Mesodermal cell (in vitro differentiated cells): ENCODE data around the gene ZNF35.
"Not testable (repeated sequence)": the region's sequence is repeated elsewhere in the genome, so short reads cannot be mapped to it uniquely, and the experiment has no call there.

Experiments used
- H3K27ac ChIP-seq: 2 replicates; pipeline ENCODE4 v1.7.0; 2013; ENCODE audit warnings: mild to moderate bottlenecking, low read depth, low read length, moderate library complexity; ENCODE audit not compliant: severe bottlenecking
- H3K36me3 ChIP-seq: 2 replicates; pipeline ENCODE4 v1.7.1; 2013; ENCODE audit warnings: mild to moderate bottlenecking, low read length, moderate library complexity; ENCODE audit not compliant: control insufficient read depth, insufficient read depth
- H3K4me1 ChIP-seq: one replicate; pipeline ENCODE4 v1.7.1; 2013; ENCODE audit warnings: mild to moderate bottlenecking, low read length; ENCODE audit not compliant: insufficient read depth, control insufficient read depth, poor library complexity, severe bottlenecking
- H3K4me3 ChIP-seq: 2 replicates; pipeline ENCODE4 v1.7.0; 2013; ENCODE audit warnings: low read length, control low read depth, mild to moderate bottlenecking; ENCODE audit not compliant: insufficient read depth, poor library complexity, severe bottlenecking; ENCODE audit errors: extremely low read depth
- H3K9me3 ChIP-seq: 2 replicates; pipeline ENCODE4 v1.7.1; 2013; ENCODE audit warnings: mild to moderate bottlenecking, low read length, moderate library complexity; ENCODE audit not compliant: control insufficient read depth
- WGBS, 2 experiments: methylation state at CpG; one replicate each; pipeline ENCODE4 v1.1.5; 2013; ENCODE audit warnings: missing lambda C conversion rate in 2 of 2; ENCODE audit not compliant: insufficient coverage in 2 of 2; 5-methylcytosine and 5-hydroxymethylcytosine counted together

ZNF35 gene

DNA sequence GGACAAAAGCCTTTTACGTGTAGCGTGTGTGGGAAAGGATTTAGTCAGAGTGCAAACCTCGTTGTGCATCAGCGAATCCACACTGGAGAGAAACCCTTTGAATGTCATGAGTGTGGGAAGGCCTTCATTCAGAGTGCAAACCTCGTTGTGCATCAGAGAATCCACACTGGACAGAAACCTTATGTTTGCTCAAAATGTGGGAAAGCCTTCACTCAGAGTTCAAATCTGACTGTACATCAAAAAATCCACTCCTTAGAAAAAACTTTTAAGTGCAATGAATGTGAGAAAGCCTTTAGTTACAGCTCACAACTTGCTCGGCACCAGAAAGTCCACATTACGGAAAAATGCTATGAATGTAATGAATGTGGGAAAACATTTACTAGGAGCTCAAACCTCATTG lies 10.5 kb downstream of the ZNF35 start:
- no peaks in the 10 kb centered on the region for H3K4me1 ChIP-seq
- no peak overlapping the region for H3K4me3 ChIP-seq
- no peak overlapping the region for H3K27ac ChIP-seq
- peaks cover 89% of the 10 kb centered on the region for H3K36me3 ChIP-seq
- 87 to 96% methylated on average over 4 to 5 of the region's 7 CpGs for WGBS, 2 experiments
- H3K9me3 ChIP-seq = peaks cover 4% of the 10 kb centered on the region

DNA sequence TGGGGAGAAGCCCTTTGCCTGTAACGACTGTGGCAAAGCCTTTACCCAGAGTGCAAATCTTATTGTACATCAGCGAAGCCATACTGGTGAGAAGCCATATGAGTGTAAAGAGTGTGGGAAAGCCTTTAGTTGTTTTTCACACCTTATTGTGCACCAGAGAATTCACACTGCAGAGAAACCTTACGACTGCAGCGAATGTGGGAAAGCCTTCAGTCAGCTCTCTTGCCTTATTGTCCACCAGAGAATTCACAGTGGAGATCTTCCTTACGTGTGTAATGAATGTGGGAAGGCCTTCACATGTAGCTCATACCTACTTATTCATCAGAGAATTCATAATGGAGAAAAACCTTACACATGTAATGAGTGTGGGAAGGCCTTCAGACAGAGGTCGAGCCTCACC lies 10.9 kb downstream of the ZNF35 start:
- 88% methylated on average over 2 of the region's 6 CpGs; no CpG with 5 or more reads in 1 of the 2 experiments for WGBS, 2 experiments
- H3K4me3 ChIP-seq = no peak overlapping the region
- peaks cover 85% of the 10 kb centered on the region for H3K36me3 ChIP-seq

DNA sequence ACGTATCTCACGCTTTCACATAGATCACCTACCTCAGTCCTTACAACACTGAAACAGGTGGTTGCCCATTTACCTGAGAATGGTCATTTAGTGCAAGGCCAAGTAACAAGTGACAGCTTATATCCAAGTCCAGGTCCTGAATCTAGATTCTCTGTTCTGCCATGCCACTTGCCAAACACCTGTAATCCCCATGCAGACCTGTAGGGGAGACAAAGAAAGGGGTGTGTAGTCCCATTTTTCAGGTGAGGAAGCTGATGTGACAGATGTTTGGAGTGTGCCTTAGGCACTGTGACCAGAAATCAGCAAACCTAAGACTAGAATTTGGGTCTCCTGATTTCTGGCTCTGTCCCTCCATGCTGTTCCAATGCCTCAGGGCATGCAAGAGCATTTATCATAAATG lies 12.7 kb downstream of the ZNF35 start:
- Histone ChIP-seq H3K36me3 (peaks cover 71% of the 10 kb centered on the region), H3K9me3 (peaks cover 4% of the 10 kb centered on the region), H3K27ac (no peak overlapping the region), H3K4me1 (no peaks in the 10 kb centered on the region), H3K4me3 (no peak overlapping the region)
- 100% methylated on average over 1 of the region's 2 CpGs; no CpG with 5 or more reads in 1 of the 2 experiments for WGBS, 2 experiments

More for the DNA sequence above, 10.9 kb downstream of the ZNF35 start:
- H3K9me3 ChIP-seq = peaks cover 4% of the 10 kb centered on the region
- no peak overlapping the region for H3K27ac ChIP-seq
- H3K4me1 ChIP-seq = no peaks in the 10 kb centered on the region

DNA sequence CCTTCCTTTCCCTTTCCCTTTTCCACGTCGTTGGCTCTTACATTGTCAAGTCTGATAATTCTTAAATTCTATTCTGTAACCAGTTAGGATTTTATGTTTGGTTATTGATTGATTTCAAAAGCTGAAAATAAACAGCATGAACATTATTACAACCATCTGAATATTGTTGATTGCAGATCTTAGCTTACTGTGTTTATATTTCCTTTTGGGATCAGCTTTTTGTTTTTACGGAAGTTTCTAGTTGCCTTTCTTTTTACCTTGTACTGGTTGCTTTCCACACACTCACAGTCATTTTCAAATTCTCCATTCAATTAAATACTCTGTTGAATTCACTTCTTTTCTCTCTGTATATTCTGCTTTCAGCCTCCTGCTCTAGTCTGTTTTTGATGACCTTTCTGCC lies 16.6 kb downstream of the ZNF35 start:
- peaks cover 32% of the 10 kb centered on the region for H3K36me3 ChIP-seq
- no peak overlapping the region for H3K27ac ChIP-seq
- WGBS, 2 experiments = 86 to 100% methylated on average over 1 of the region's 3 CpGs
- no peaks in the 10 kb centered on the region for H3K9me3 ChIP-seq
- no peaks in the 10 kb centered on the region for H3K4me1 ChIP-seq
- no peak overlapping the region for H3K4me3 ChIP-seq

GRCh38 chr3:44666346-44666745 lies 17.8 kb downstream of the ZNF35 start:
- WGBS, 2 experiments = 78 to 100% methylated on average over 1 of the region's 4 CpGs
- H3K9me3 ChIP-seq = no peaks in the 10 kb centered on the region

DNA sequence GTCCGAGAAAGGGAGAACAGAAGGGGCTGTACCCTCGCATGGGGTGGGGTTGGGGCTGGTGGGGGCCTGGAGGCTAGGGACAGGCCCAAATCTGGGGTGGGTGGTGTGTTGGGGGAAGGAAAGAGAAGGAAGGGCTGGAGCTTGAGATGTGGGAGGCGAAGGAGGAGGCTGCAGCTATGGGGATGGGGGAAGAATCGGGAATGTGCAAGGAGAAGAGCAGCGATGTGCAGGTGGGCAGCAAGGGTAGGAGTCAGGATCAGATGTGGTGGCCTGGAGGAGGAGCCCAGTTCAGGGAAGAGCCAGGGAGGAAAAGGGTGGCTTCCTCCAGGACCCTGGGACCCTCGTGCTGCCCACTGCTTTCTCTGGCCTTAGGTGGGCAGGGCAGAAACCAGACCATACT lies 21.2 kb downstream of the ZNF35 start:
- Histone ChIP-seq H3K4me1 (no peaks in the 10 kb centered on the region), H3K36me3 (no peaks in the 10 kb centered on the region), H3K9me3 (no peaks in the 10 kb centered on the region), H3K4me3 (no peak overlapping the region), H3K27ac (no peak overlapping the region)
- 88 to 89% methylated on average over 5 of the region's 6 CpGs for WGBS, 2 experiments

More at GRCh38 chr3:44666346-44666745, 17.8 kb downstream of the ZNF35 start:
- Histone ChIP-seq H3K27ac (no peak overlapping the region), H3K4me1 (no peaks in the 10 kb centered on the region), H3K4me3 (no peak overlapping the region), H3K36me3 (peaks cover 21% of the 10 kb centered on the region)

DNA sequence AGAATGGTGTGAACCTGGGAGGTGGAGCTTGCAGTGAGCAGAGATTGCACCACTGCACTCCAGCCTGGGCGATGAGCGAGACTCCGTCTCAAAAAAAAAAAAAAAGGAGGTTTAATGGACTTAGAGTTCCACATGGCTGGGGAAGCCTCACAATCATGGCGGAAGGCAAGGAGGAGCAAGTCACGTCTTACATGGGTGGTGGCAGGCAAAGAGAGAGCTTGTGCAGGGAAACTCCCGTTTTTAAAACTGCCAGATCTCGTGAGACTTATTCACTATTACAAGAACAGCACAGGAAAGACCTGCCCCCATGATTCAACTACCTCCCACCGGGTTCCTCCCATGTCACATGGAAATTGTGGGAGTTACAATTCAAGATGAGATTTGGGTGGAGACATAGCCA lies 24.9 kb downstream of the ZNF35 start:
- H3K9me3 ChIP-seq, H3K4me1 ChIP-seq, H3K27ac ChIP-seq, H3K4me3 ChIP-seq, H3K36me3 ChIP-seq: not testable (repeated sequence)
- whole genome bisulfite sequencing, 2 experiments = 80 to 97% methylated on average over 4 to 5 of the region's 8 CpGs

DNA sequence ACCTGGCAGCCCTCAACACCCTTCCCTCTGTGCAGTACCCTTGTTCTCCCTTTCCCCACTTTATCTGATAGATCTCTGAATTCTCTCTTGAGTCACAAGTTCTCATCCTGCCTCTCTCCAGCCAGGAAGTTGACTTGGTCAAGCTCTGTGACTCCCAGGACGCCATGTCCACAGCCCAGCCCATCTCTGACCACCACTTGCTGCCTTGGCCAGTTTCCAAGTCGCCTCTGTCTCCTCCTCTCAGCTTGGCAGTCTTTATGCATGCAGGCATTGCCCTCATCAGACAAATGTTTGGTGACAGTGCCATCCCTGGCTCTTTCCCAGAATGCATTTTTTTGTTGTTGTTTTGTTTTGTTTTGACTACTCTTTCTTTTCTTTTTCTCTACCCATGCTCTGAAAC lies 25.7 kb downstream of the ZNF35 start:
- Histone ChIP-seq H3K9me3 (no peaks in the 10 kb centered on the region), H3K4me1 (no peaks in the 10 kb centered on the region), H3K4me3 (no peak overlapping the region), H3K36me3 (no peaks in the 10 kb centered on the region), H3K27ac (no peak overlapping the region)
- 80 to 86% methylated on average over 1 to 2 of the region's 2 CpGs for WGBS, 2 experiments

DNA sequence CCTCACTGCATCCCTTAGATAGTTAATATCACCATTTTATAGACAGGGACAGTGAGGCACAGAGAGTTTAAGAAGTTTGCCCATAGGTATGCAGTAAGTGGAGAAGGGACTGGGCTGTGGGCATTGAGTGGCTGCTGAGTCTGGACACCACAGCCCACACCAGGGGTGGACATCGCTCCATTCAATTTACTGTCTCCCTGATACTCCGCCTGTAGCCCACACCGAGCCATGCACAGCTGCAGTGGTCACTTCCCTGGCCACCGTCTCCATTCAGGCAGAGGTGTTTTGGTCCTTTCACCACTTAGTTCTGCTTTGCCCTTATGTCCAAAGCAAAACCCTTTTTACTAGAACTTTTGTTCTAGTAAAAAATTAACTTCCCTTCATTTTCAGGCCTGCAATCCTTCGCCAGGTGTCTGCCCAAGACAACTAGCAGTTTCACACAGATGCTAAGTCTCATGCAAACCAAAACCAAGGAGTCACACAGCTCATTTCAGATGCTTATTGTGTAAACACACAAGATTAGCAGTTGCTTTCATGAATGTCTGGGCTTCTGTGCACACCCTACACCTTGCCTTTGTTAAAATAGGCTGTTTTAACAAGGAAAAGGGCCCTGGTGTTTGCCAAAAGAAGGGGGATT lies 30.1 kb downstream of the ZNF35 start:
- Histone ChIP-seq H3K27ac (no peak overlapping the region), H3K4me1 (no peaks in the 10 kb centered on the region), H3K36me3 (peaks cover 9% of the 10 kb centered on the region), H3K4me3 (no peak overlapping the region), H3K9me3 (peaks cover 7% of the 10 kb centered on the region)
- 93 to 100% methylated on average over 4 to 5 of the region's 5 CpGs for WGBS, 2 experiments

GRCh38 chr3:44680921-44681455 lies 32.5 kb downstream of the ZNF35 start:
- peaks cover 17% of the 10 kb centered on the region for H3K36me3 ChIP-seq
- 88 to 94% methylated on average over 2 to 4 of the region's 4 CpGs for WGBS, 2 experiments
- no peak overlapping the region for H3K27ac ChIP-seq
- no peaks in the 10 kb centered on the region for H3K4me1 ChIP-seq
- peaks cover 12% of the 10 kb centered on the region for H3K9me3 ChIP-seq
- no peak overlapping the region for H3K4me3 ChIP-seq

DNA sequence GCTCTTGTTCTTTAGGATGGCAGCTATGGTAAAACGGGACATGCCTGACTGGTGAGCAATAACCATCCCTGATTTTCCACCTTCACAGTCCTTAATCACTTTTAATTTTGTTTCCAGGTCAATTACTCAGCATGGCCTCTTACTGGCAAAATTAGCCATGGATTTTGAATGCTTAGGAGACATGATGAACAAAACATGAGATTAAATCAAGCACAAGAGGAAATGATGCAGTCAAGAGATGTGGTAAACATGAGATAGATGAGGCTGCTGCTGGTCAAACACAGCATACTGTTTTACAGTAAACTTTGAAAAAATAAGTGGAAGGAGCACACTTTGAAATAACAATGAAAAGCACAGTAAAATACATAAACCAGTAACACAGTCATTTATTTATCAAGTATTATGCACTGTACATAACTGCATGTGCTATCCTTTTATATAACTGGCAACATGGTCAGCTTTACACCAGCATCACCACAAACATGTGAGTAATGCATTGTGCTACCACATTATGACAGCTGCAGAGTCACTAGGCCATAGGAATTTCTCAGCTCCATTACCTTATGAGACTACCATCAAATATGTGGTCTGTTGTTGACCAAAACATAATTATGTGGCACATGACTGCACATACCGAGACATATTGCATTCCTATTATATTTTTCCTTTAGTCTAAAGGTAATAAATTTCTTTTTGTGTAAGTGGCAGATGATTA lies 33.8 kb downstream of the ZNF35 start:
- 67 to 100% methylated on average over 1 of the region's 2 CpGs for WGBS, 2 experiments
- H3K4me3 ChIP-seq = no peak overlapping the region
- no peaks in the 10 kb centered on the region for H3K4me1 ChIP-seq
- H3K27ac ChIP-seq = no peak overlapping the region
- H3K36me3 ChIP-seq = peaks cover 17% of the 10 kb centered on the region
- H3K9me3 ChIP-seq = peaks cover 19% of the 10 kb centered on the region
